HEK293 (cell line): ENCODE measurements around the gene SLC36A4.

Source experiments
- CTCF ChIP-seq: fragments of 450-650 bp; formaldehyde crosslinking; IDR thresholded peaks from 2 replicates; pipeline ENCODE4 v1.5.1; 2016; ENCODE audit warnings: missing biosample characterization, missing genetic modification characterization
- ZNF518A ChIP-seq: fragments of 450-650 bp; formaldehyde crosslinking; conservative IDR thresholded peaks from 2 replicates; pipeline ENCODE4 v1.5.1; 2016; ENCODE audit warnings: low read depth, missing biosample characterization, missing genetic modification characterization
- ZNF596 ChIP-seq: fragments of 450-650 bp; IDR thresholded peaks from 2 replicates; pipeline ENCODE4 v1.5.0; 2018; ENCODE audit warnings: missing biosample characterization, mild to moderate bottlenecking, missing genetic modification characterization, moderate library complexity

GRCh38 chr11:93229876-93230275, 32.1 kb upstream of the SLC36A4 start:
- no peak for TF ChIP-seq CTCF (tag by site-specific recombination)
- TF ChIP-seq ZNF596: no peak
- no peak for TF ChIP-seq ZNF518A
